HepG2 (cell line): ENCODE measurements around the gene TLE1. TPM values are rescaled to one million over a fixed set of nuclear protein-coding genes. Genes with fewer than 3 reads are reported as not detected.

Experiments
- CENPT ChIP-seq: sonication (generic); formaldehyde crosslinking; IDR thresholded peaks from 2 replicates; pipeline ENCODE4 v1.8.0; 2022; ENCODE audit warnings: low read depth, mild to moderate bottlenecking, moderate library complexity, missing genetic modification reagents
- JUND ChIP-seq: sonication (generic); formaldehyde crosslinking; IDR thresholded peaks from 2 replicates; pipeline ENCODE4 v1.8.0; 2022; ENCODE audit warnings: mild to moderate bottlenecking, missing genetic modification reagents
- NR2C2 ChIP-seq: sonication (generic); formaldehyde crosslinking; IDR thresholded peaks from 2 replicates; pipeline ENCODE4 v1.4.0; 2020; ENCODE audit warnings: missing genetic modification reagents, mild to moderate bottlenecking, moderate library complexity, borderline replicate concordance
- NR2F2 ChIP-seq: IDR thresholded peaks from 2 replicates; pipeline ENCODE4 v1.6.1; 2012; ENCODE audit warnings: low read depth, inconsistent platforms, borderline replicate concordance
- PAXIP1 ChIP-seq: sonication (generic); formaldehyde crosslinking; conservative IDR thresholded peaks from 2 replicates; pipeline ENCODE4 v1.4.0; 2020; ENCODE audit warnings: mild to moderate bottlenecking, missing genetic modification reagents, moderate library complexity
- RARG ChIP-seq: sonication (generic); formaldehyde crosslinking; IDR thresholded peaks from 2 replicates; pipeline ENCODE4 v1.4.0; 2020; ENCODE audit warnings: low read depth, mild to moderate bottlenecking, missing genetic modification reagents
- RCOR2 ChIP-seq: IDR thresholded peaks from 2 replicates; pipeline ENCODE4 v1.6.1; 2016; ENCODE audit warnings: missing biosample characterization, missing genetic modification reagents
- TBX3 ChIP-seq: fragments of 450-650 bp; IDR thresholded peaks from 2 replicates; pipeline ENCODE4 v1.6.1; 2017; ENCODE audit warnings: antibody characterized with exemption, mild to moderate bottlenecking, inconsistent platforms, borderline replicate concordance
- ZBTB20 ChIP-seq: sonication (generic); formaldehyde crosslinking; IDR thresholded peaks from 2 replicates; pipeline ENCODE4 v1.8.1; 2023; ENCODE audit warnings: missing genetic modification reagents, low read depth, mild to moderate bottlenecking, borderline replicate concordance
- ZFX ChIP-seq: sonication (generic); formaldehyde crosslinking; IDR thresholded peaks from 2 replicates; pipeline ENCODE4 v1.4.0; 2020; ENCODE audit warnings: mild to moderate bottlenecking, low read depth, missing genetic modification reagents, moderate library complexity
- ZKSCAN8 ChIP-seq: IDR thresholded peaks from 2 replicates; pipeline ENCODE4 v1.6.1; 2016; ENCODE audit warnings: borderline replicate concordance, missing genetic modification reagents, missing compliant biosample characterization
- ZNF747 ChIP-seq: sonication (generic); formaldehyde crosslinking; IDR thresholded peaks from 2 replicates; pipeline ENCODE4 v1.8.1; 2023; ENCODE audit warnings: missing genetic modification reagents, mild to moderate bottlenecking, borderline replicate concordance
- polyA plus RNA-seq, 8 experiments: library from polyadenylated mRNA; depleted of rRNA in 3 of 8; stranded (reverse) in 7 of 8; unstranded in 1 of 8; fragments of >200 nt; fragmentation: Illumina TruSeq in 4 of 8; extraction: Trizol in 4 of 8; gene quantifications; 2 replicates each; pipeline versions ENCODE4 v1.2.1 to v1.2.3, GENCODE V29; 2011 to 2016; ENCODE audit warnings: low read depth in 4 of 8, missing spikeins in 1 of 8, mixed read lengths in 1 of 8; ENCODE audit not compliant: insufficient read depth in 1 of 8
- total RNA-seq, 5 experiments: library from RNA; depleted of rRNA; stranded (reverse); fragments of >200 nt; fragmentation: Illumina TruSeq; extraction: Trizol; gene quantifications; 2 replicates each; pipeline ENCODE4 v1.2.3, GENCODE V29; 2016; ENCODE audit warnings: low read depth in 1 of 5
- TF ChIP-seq, protein P1 (sequence below): sonication (generic); formaldehyde crosslinking; IDR thresholded peaks from 2 replicates; pipeline ENCODE4 v1.4.0; 2020; ENCODE audit warnings: missing genetic modification reagents
- TF ChIP-seq, protein P2 (sequence below): sonication (generic); formaldehyde crosslinking; IDR thresholded peaks from 2 replicates; pipeline ENCODE4 v1.9.0; 2021; ENCODE audit warnings: missing genetic modification reagents, borderline replicate concordance
- TF ChIP-seq, protein P3 (sequence below): IDR thresholded peaks from 2 replicates; pipeline ENCODE4 v1.6.1; 2016; ENCODE audit warnings: low read depth

Gene TLE1
- total and polyA plus RNA-seq, 2 of the 13 experiments (the other 11 are each of a cell fraction or from before 2014, with no cell fraction given): 35.9 to 109 TPM

DNA sequence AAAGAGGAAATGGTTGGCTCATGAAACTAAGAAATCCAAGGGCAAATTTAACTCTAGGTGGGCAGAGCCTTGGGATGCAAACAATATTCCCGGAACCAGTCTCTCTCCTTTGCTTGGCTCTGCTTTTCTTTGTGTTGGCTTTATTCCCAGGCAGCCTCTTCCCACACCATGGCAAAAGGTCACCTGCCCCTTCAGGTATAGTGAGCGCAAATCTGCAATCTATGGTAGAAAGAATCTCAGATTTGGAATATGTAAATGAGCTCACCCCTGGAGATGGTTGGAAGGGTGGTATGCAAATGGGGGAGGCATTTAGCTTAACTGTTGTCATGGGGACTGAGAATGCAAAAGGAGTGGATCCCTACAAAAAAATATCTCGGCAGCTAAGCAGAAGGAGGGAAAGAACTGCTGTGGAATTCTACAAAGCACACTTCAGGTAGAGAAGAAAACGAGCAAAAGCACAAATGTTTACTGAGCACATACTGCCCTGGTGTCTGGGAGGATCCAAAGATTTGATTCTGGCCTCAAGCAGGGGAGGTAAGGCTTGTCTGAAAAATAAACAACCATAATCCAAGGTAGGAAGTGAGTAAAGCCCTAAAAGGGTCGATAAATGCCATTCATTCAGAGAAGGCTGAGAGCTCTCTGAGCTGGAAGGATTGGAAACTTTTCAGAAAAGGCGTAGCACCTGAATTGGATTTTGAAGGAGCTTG, 139.7 kb downstream of the TLE1 start (continued):
- TF ChIP-seq, protein P1, sequence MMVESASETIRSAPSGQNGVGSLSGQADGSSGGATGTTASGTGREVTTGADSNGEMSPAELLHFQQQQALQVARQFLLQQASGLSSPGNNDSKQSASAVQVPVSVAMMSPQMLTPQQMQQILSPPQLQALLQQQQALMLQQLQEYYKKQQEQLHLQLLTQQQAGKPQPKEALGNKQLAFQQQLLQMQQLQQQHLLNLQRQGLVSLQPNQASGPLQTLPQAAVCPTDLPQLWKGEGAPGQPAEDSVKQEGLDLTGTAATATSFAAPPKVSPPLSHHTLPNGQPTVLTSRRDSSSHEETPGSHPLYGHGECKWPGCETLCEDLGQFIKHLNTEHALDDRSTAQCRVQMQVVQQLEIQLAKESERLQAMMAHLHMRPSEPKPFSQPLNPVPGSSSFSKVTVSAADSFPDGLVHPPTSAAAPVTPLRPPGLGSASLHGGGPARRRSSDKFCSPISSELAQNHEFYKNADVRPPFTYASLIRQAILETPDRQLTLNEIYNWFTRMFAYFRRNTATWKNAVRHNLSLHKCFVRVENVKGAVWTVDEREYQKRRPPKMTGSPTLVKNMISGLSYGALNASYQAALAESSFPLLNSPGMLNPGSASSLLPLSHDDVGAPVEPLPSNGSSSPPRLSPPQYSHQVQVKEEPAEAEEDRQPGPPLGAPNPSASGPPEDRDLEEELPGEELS (CRISPR knock-in tag): peak; percentile 89
- TF ChIP-seq ZBTB20 (peak; percentile 27; the same call in 1 of the 2 replicates), JUND (CRISPR knock-in tag) (peak; percentile 53; the same call in 1 of the 2 replicates), RARG (no peak), ZFX (CRISPR knock-in tag) (no peak), PAXIP1 (CRISPR knock-in tag) (peak; percentile 89), RCOR2 (0 out of 2 replicates have a peak, but pooled peaks have one; percentile 63), ZKSCAN8 (CRISPR knock-in tag) (peak; percentile 23; the same call in 1 of the 2 replicates), NR2F2 (0 out of 2 replicates have a peak, but pooled peaks have one; percentile 33), TBX3 (no peak), CENPT (CRISPR knock-in tag) (no peak), ZNF747 (CRISPR knock-in tag) (no peak), NR2C2 (no peak)
- TF ChIP-seq, protein P2, sequence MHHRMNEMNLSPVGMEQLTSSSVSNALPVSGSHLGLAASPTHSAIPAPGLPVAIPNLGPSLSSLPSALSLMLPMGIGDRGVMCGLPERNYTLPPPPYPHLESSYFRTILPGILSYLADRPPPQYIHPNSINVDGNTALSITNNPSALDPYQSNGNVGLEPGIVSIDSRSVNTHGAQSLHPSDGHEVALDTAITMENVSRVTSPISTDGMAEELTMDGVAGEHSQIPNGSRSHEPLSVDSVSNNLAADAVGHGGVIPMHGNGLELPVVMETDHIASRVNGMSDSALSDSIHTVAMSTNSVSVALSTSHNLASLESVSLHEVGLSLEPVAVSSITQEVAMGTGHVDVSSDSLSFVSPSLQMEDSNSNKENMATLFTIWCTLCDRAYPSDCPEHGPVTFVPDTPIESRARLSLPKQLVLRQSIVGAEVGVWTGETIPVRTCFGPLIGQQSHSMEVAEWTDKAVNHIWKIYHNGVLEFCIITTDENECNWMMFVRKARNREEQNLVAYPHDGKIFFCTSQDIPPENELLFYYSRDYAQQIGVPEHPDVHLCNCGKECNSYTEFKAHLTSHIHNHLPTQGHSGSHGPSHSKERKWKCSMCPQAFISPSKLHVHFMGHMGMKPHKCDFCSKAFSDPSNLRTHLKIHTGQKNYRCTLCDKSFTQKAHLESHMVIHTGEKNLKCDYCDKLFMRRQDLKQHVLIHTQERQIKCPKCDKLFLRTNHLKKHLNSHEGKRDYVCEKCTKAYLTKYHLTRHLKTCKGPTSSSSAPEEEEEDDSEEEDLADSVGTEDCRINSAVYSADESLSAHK (CRISPR knock-in tag): no peak
- TF ChIP-seq, protein P3, sequence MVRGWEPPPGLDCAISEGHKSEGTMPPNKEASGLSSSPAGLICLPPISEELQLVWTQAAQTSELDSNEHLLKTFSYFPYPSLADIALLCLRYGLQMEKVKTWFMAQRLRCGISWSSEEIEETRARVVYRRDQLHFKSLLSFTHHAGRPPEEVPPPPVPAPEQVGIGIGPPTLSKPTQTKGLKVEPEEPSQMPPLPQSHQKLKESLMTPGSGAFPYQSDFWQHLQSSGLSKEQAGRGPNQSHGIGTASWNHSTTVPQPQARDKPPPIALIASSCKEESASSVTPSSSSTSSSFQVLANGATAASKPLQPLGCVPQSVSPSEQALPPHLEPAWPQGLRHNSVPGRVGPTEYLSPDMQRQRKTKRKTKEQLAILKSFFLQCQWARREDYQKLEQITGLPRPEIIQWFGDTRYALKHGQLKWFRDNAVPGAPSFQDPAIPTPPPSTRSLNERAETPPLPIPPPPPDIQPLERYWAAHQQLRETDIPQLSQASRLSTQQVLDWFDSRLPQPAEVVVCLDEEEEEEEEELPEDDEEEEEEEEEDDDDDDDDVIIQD: 0 out of 2 replicates have a peak, but pooled peaks have one; percentile 32
